EL (cell line): ENCODE results near the gene PKHD1.
"Not testable (repeated sequence)": the region's sequence is repeated elsewhere in the genome, so short reads cannot be mapped to it uniquely, and the experiment has no call there.

Experiments used
- DNase-seq: peaks from one replicate; pipeline ENCODE4 v3.0.0-alpha.2; 2016

Gene PKHD1

GRCh38 chr6:51983564-51983963 is 103.8 kb downstream of the PKHD1 start:
- DNase-seq: no peak

- not testable (repeated sequence) for DNase-seq
These were observed 104.7 kb downstream of the PKHD1 start for GRCh38 chr6:51982695-51983094.

DNA sequence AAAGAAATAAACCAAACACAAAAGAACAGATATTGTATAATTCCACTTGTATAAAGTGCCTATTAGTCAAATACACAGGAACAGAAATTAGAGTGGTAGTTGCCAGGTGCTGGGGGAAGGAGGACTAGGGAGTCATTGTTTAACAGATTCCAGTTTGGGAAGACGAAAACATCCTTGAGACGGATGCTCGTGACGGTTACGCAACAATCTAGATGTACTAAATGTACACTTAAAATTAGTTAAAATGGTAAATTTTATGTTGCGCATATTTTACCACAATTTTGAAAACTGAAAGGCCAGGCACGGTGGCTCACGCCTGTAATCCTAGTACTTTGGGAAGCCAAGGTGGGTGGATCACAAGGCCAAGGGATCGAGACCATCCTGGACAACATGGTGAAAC is 111.0 kb downstream of the PKHD1 start:
- no peak for DNase-seq

DNA sequence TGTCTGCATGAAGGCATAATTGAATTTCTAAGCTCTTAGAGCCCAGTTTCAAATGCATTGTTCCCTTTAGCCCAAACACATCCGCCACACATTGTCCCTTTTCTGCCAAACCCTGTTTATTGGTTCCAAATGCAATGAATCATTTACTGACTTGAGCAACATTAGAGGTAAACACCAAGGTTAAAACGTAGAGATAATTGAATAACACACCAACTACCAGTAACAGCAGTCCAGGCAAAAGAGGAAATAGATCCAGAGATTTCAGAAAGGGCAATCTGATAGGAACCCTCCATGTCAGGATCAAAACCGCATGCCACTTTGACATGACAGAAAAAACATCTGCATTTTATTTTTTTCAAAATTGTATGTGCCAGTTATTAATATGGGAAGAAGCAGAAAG is 114.8 kb downstream of the PKHD1 start:
- no peak for DNase-seq

- DNase-seq: no peak
These were observed 119.1 kb downstream of the PKHD1 start for GRCh38 chr6:51968265-51968664.

- DNase-seq: no peak
These were observed 122.1 kb downstream of the PKHD1 start for GRCh38 chr6:51965222-51965801.

DNA sequence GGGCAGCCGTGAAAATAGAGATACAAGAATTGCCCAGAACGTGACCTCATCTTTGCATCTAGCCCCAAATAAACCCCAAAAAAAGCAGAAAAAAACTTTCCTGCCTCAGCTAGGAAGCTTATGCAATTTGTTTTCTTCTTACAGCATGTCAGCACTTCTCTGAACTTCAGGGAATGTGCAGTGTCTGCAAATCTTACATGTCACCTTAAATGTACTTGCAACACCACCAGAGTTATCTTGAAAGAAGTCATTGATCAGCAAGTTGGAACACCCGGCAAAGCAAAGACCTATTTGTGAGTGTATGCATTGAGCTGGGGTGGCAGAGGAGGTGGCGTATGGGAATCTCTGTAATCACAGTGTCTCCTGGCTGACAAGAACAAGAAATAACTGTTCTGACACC is 123.4 kb downstream of the PKHD1 start:
- no peak for DNase-seq

- no peak for DNase-seq
These were observed 125.1 kb downstream of the PKHD1 start for GRCh38 chr6:51962354-51962753.

GRCh38 chr6:51960419-51960818 is 127.0 kb downstream of the PKHD1 start:
- no peak for DNase-seq

- peak; percentile 51 for DNase-seq
These were observed 127.5 kb downstream of the PKHD1 start for GRCh38 chr6:51959744-51960383.

DNA sequence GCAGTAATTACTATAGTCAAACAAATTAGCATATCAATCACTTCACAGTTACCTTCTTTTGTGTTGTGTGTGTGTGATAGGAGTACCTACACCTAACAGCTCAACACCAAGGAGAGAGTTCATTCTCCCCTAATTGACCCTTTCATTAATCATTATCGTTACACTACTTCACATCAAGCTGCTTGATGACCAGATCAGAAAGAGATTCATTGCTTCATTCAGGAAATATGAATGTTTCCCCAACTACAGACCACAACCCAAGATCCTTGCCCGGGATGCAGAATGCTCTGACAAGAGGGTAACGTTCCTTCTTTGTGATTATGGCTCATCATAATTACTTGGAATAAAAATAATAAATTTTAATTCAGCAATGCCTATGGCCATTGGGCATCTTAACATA is 132.7 kb downstream of the PKHD1 start:
- no peak for DNase-seq

DNA sequence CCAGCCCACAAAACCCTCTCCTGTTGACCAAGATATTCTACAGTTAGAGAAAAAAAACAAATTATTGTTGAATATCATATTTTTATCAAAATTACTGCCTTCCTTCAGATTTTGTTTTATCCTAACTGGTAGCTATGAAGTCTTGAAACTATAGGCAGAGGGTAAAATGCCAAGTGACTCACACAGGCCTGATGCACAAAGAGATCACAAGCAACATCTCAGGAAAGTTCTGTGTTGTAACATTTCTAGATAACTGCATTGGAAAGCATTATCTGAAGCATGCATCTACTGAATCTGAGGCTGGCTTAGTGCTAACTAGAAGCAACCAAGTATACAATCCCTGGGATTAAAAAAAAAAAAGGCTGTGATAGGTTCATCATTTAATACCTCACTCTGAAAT is 134.2 kb downstream of the PKHD1 start:
- no peak for DNase-seq

GRCh38 chr6:51951924-51952323 is 135.5 kb downstream of the PKHD1 start:
- no peak for DNase-seq

DNA sequence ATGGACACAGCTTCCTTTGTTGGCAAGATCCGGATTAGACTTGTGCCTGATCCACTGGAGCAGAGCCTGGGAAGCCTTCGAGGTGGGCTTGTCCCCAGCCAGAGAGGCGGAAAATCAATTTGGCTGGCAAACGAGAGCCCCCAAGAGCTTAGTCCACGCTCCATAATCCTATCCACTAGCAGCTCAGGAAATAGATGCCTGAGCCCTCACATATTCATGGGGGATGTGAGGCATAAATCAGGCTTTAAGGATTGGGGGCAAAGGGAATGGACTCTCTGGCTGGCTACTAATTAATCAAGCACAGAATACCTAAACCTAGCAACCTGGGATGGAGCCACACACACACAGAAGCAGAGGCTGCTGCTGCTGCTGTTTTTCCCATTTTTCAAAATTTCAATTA is 137.9 kb downstream of the PKHD1 start:
- DNase-seq: no peak

DNA sequence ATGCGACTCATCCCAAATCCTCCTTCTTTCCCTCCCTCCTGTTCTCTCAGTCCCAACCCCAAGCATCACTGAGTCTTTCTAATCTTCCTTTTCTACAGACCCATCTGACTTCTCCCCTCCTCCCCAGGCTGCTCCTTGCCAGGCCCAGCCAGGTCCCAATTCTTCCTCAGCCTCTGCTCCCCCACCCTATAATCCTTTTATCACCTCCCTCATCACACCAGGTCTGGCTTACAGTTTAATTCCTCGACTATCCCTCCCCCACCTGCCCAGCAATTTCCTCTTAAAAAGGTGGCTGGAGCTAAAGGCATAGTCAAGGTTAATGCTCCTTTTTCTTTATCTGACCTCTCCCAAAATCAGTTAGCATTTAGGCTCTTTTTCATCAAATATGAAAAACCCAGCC is 147.7 kb downstream of the PKHD1 start:
- not testable (repeated sequence) for DNase-seq

- DNase-seq: no peak
These were observed 150.7 kb downstream of the PKHD1 start for GRCh38 chr6:51936531-51937290.

DNA sequence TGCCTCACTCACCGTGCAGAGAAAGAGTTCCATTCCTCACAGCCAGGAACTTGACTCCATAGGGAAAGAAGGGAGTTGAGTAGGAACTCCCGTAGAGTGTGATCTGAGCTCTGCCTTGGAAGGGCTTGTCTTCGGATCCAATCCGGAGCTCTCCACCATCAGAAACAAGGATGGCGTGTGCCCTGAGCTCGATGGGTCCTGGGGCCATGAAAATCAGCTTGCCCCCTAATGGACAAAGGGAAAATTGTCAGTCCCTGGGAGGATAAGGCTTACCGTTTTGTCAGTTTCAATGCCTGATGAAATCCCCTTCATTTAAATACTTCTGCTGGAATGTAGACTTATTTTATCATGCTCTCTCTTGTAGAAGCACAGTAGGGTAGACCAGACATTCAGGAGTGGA is 153.3 kb downstream of the PKHD1 start:
- peak; percentile 2 for DNase-seq

DNA sequence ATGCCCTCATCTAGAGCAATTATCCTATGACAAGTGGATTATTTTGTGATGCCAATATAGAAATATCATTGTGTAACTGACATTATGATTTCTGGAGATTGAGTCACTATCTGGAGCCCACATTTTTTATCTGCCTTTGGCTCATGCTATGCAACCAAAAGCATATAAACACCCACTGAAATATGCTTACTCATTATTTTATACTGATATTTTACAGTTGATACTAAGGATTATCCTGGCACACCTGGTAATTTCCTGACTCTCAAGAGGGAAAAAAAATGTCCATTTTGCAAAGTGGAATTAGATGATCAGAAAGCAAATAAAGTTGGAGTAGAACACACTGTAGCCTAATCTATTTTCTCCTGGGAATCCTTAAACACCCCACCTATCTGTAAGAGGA is 154.5 kb downstream of the PKHD1 start:
- no peak for DNase-seq

- no peak for DNase-seq
These were observed 156.8 kb downstream of the PKHD1 start for GRCh38 chr6:51930602-51931001.

DNA sequence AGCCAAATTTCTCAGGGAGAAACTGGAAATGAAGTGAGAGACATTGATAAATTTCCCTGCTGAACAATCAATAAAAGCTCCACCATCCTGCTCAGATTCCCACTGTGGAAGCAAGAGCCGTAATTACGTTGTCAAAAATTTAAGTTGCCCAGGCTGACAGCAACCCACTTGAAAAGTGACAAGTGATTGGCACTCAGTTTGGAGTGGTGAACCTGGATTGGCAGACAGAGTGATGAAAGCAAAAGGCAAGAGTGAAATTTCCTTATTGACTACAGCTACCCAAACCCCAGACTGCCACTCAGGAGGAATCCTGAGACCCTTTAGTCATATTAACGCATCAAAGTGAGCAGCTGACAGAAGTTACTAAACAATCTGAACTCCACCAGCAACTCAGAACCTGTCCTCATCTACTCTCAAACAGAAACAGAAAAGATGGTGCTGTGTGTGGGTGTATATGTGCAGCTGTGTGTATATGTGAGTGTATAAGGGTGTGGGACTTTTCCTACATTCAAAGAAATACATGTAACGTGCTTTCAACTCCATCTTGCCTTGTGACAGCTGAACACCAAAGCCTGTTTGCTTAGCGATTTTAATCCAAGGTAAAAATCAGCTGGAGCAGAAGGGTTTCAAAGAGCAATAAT is 157.4 kb downstream of the PKHD1 start:
- DNase-seq: no peak

GRCh38 chr6:51928320-51928719 is 159.1 kb downstream of the PKHD1 start:
- no peak for DNase-seq

DNA sequence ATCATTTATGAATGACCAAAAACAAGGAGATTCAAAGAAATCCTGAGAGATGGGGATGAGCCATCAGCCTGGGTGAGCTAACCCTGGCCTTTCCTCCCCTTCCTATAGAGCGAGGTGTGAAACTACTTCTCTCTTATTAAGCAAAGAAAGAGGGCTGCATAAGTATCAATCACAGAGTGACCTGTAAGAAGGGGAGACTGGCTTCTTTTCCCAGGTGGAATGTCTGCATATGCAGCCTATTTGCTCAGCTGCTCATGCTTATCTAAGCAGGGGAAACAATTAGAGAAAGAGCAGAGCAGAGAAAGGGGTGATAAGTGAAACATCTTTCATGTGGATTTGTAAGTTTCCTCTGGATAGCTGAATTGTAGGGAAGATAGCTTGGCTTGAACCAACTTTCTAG is 160.0 kb downstream of the PKHD1 start:
- no peak for DNase-seq

- DNase-seq: no peak
These were observed 161.3 kb downstream of the PKHD1 start for GRCh38 chr6:51926125-51926524.

DNA sequence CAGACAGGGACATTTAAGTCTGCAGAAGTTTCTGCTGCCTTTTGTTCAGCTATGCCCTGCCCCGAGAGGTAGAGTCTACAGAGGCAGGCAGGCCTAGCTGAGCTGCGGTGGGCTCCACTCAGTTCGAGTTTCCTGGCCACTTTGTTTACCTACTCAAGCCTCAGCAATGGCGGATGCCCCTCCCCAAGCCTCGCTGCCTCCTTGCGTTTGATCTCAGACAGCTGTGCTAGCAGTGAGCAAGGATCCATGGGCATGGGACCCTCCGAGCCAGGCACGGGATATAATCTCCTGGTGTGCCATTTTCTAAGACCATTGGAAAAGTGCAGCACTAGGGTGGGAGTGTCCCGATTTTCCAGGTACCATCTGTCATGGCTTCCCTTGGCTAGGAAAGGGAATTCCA is 164.9 kb downstream of the PKHD1 start:
- DNase-seq: not testable (repeated sequence)
